SK-N-SH (cell line): Measurements from ENCODE around the gene RAF1. TPM values are rescaled to one million over a fixed set of nuclear protein-coding genes. Genes with fewer than 3 reads are reported as not detected.
A peak's percentile ranks its signal among the peaks of the same experiment; 100 is the strongest.

Source experiments
- CTCF ChIA-PET: fragments of 300-600, 350-600 bp; formaldehyde crosslinking; extraction: SDS; loops from one replicate; lab custom pipeline; 2021; lab: Yijun Ruan, JAX
- POLR2A ChIA-PET: fragments of 350-600 bp; sonication (Branson Sonifier 250); formaldehyde crosslinking; extraction: SDS; loops from one replicate; lab custom pipeline; 2020; ENCODE audit warnings: antibody characterized with exemption, inconsistent platforms; lab: Yijun Ruan, JAX
- DNase-seq: peaks from one replicate; pipeline ENCODE4 v3.0.0; 2012
- H2AFZ ChIP-seq: fragments of 200-600 bp; sonication (generic); 2 replicates; pipeline ENCODE4 v1.8.1; 2016; ENCODE audit warnings: antibody characterized with exemption, mild to moderate bottlenecking, low read depth
- H3F3A ChIP-seq: fragments of 200-600 bp; sonication (generic); replicated peaks from 2 replicates; pipeline ENCODE3; 2016; ENCODE audit warnings: antibody characterized with exemption, mild to moderate bottlenecking; ENCODE audit not compliant: insufficient read depth
- H3K27ac ChIP-seq, 2 experiments: fragments of 200-500 bp in 1 of 2; fragments of 200-600 bp in 1 of 2; sonication (Bioruptor generic) in 1 of 2; sonication (generic), shearing (Covaris generic) in 1 of 2; 2 replicates each; pipeline versions ENCODE4 v1.5.1 to v1.6.1; 2014 to 2016; ENCODE audit warnings: low read depth in 2 of 2, inconsistent platforms in 1 of 2, low read length in 1 of 2, mild to moderate bottlenecking in 1 of 2, mixed read lengths in 1 of 2
- H3K27me3 ChIP-seq: fragments of 200-600 bp; sonication (generic), shearing (Covaris generic); 2 replicates; pipeline ENCODE4 v1.6.1; 2016; ENCODE audit warnings: mixed run types; ENCODE audit not compliant: insufficient read depth
- H3K36me3 ChIP-seq, 2 experiments: fragments of 200-500 bp in 1 of 2; fragments of 200-600 bp in 1 of 2; sonication (Bioruptor generic) in 1 of 2; sonication (generic) in 1 of 2; replicated peaks in 1 of 2; 2 replicates each; pipeline versions ENCODE3 to v1.5.1; 2014 to 2016; ENCODE audit warnings: low read length in 1 of 2, mild to moderate bottlenecking in 1 of 2; ENCODE audit not compliant: insufficient read depth in 2 of 2, control insufficient read depth in 1 of 2
- H3K4me1 ChIP-seq, 2 experiments: fragments of 200-500 bp in 1 of 2; fragments of 200-600 bp in 1 of 2; sonication (Bioruptor generic) in 1 of 2; sonication (generic), shearing (Covaris generic) in 1 of 2; 2 replicates each; pipeline versions ENCODE4 v1.5.1 to v1.6.1; 2014 to 2016; ENCODE audit warnings: low read depth in 1 of 2, low read length in 1 of 2, mixed run types in 1 of 2; ENCODE audit not compliant: insufficient read depth in 2 of 2, control insufficient read depth in 1 of 2
- H3K4me2 ChIP-seq: fragments of 200-600 bp; sonication (generic), shearing (Covaris generic); 2 replicates; pipeline ENCODE4 v1.6.1; 2017; ENCODE audit warnings: mixed run types
- H3K4me3 ChIP-seq, 2 experiments: fragments of 200-500 bp in 1 of 2; fragments of 200-600 bp in 1 of 2; sonication (Bioruptor generic) in 1 of 2; sonication (generic), shearing (Covaris generic) in 1 of 2; 2 replicates each; pipeline versions ENCODE4 v1.5.1 to v1.8.1; 2014 to 2016; ENCODE audit warnings: low read depth in 2 of 2, inconsistent platforms in 1 of 2, low read length in 1 of 2, mild to moderate bottlenecking in 1 of 2, mixed read lengths in 1 of 2, moderate library complexity in 1 of 2
- H3K79me2 ChIP-seq: fragments of 200-600 bp; sonication (generic); 2 replicates; pipeline ENCODE4 v1.8.1; 2017; ENCODE audit warnings: mild to moderate bottlenecking; ENCODE audit not compliant: insufficient read depth
- H3K9ac ChIP-seq: fragments of 200-600 bp; sonication (generic); 2 replicates; pipeline ENCODE4 v1.6.1; 2017; ENCODE audit warnings: mixed run types
- H3K9me2 ChIP-seq: fragments of 200-600 bp; sonication (generic); 2 replicates; pipeline ENCODE4 v1.6.1; 2017; ENCODE audit warnings: mixed run types
- H3K9me3 ChIP-seq: fragments of 200-600 bp; sonication (generic); 2 replicates; pipeline ENCODE4 v1.6.1; 2017; ENCODE audit warnings: mixed run types, mild to moderate bottlenecking, moderate library complexity
- H4K20me1 ChIP-seq: fragments of 200-600 bp; sonication (generic); 2 replicates; pipeline ENCODE4 v1.6.1; 2017; ENCODE audit warnings: mild to moderate bottlenecking, mixed run types; ENCODE audit not compliant: insufficient read depth
- CHD2 ChIP-seq: fragments of 150-350 bp; IDR thresholded peaks from 2 replicates; pipeline ENCODE4 v1.6.1; 2018; ENCODE audit warnings: low read length; ENCODE audit not compliant: partially characterized antibody
- ELF1 ChIP-seq: IDR thresholded peaks from 2 replicates; pipeline ENCODE4 v1.4.0; 2012
- EP300 ChIP-seq, 2 experiments: IDR thresholded peaks; 2 replicates each; pipeline versions ENCODE4 v1.4.0 to v1.6.1; 2012; ENCODE audit warnings: borderline replicate concordance in 1 of 2, low read depth in 1 of 2, low read length in 1 of 2
- FOSL2 ChIP-seq: IDR thresholded peaks from 2 replicates; pipeline ENCODE4 v1.4.0; 2012; ENCODE audit warnings: low read depth, mild to moderate bottlenecking, moderate library complexity, borderline replicate concordance
- FOXJ3 ChIP-seq: sonication (generic); formaldehyde crosslinking; IDR thresholded peaks from 2 replicates; pipeline ENCODE4 v1.5.1; 2020; ENCODE audit warnings: mild to moderate bottlenecking, missing genetic modification reagents
- GATA2 ChIP-seq: sonication (generic); formaldehyde crosslinking; IDR thresholded peaks from 2 replicates; pipeline ENCODE4 v1.5.0; 2020; ENCODE audit warnings: mild to moderate bottlenecking, missing genetic modification reagents
- IRF3 ChIP-seq: fragments of 150-350 bp; IDR thresholded peaks from 2 replicates; pipeline ENCODE4 v1.6.1; 2016; ENCODE audit warnings: mild to moderate bottlenecking, low read depth, low read length
- MAX ChIP-seq: IDR thresholded peaks from 2 replicates; pipeline ENCODE4 v1.4.0; 2012; ENCODE audit warnings: low read depth
- MXI1 ChIP-seq: IDR thresholded peaks from 2 replicates; pipeline ENCODE4 v1.6.1; 2012; ENCODE audit warnings: mild to moderate bottlenecking, low read depth, low read length, improper control_type of control experiment
- NRF1 ChIP-seq: IDR thresholded peaks from 2 replicates; pipeline ENCODE4 v1.6.1; 2012; ENCODE audit warnings: low read depth, mild to moderate bottlenecking, low read length
- PBX3 ChIP-seq: IDR thresholded peaks from 2 replicates; pipeline ENCODE4; 2012
- YY1 ChIP-seq: IDR thresholded peaks from 2 replicates; pipeline ENCODE4 v1.4.0; 2012; ENCODE audit warnings: low read depth, mild to moderate bottlenecking
- WGBS: methylation state at CpG from one replicate; pipeline ENCODE4 v1.1.6; 2017; ENCODE audit warnings: low lambda C conversion rate; 5-methylcytosine and 5-hydroxymethylcytosine counted together
- polyA plus RNA-seq, 3 experiments: library from polyadenylated mRNA; depleted of rRNA; stranded (reverse); fragments of >200 nt; gene quantifications; 2 replicates each; pipeline ENCODE4 v1.2.3, GENCODE V29; 2012

The RAF1 gene
- polyA plus RNA-seq, 1 of the 3 experiments (the other 2 are of a cell fraction) = 58.7 TPM

- Histone ChIP-seq H3K9ac (peak overlapping the region; percentile 100), H2AFZ (peak overlapping the region; percentile 86), H3K36me3 (no peaks in the 10 kb centered on the region), H3K9me2 (no peaks in the 10 kb centered on the region), H3K4me1 (peaks cover 3 to 21% of the 10 kb centered on the region in 2 experiments; a peak in 2 of 4 replicates), H3K79me2 (peaks cover 54% of the 10 kb centered on the region), H4K20me1 (peaks cover 33% of the 10 kb centered on the region), H3F3A (peaks cover 13% of the 10 kb centered on the region), H3K27ac (peak overlapping the region; percentile 97 to 98), H3K4me3 (peak overlapping the region; percentile 86 to 94), H3K4me2 (peak overlapping the region; percentile 89), H3K9me3 (no peaks in the 10 kb centered on the region), H3K27me3 (no peaks in the 10 kb centered on the region)
- peak; percentile 78 for DNase-seq
- POLR2A ChIA-PET = interaction anchor here (0.6 to 1.5 kb wide), 2 partner anchors 13 to 147 kb away, joined by 3 to 5 read pairs; no protein-coding TSS in a partner anchor
- CTCF ChIA-PET = interaction anchor here (1.2 to 2.7 kb wide), 3 partner anchors 56 to 107 kb away, joined by 3 to 7 read pairs (median 6); no protein-coding TSS in a partner anchor
- 3% methylated on average over 13 of the region's 45 CpGs for WGBS
- no peak for TF ChIP-seq NRF1
- TF ChIP-seq MXI1 = peak; percentile 44; the same call in 1 of the 2 replicates
- TF ChIP-seq, all 33 proteins: peak for 1
These were observed 449 bp downstream of the RAF1 start for GRCh38 chr3:12663401-12663935.

- WGBS = under 1% methylated on average over 26 of the region's 26 CpGs
- H3K9me3 ChIP-seq = no peaks in the 10 kb centered on the region
- peak overlapping the region; percentile 86; the same call in 1 of the 2 replicates for H2AFZ ChIP-seq
- peaks cover 39% of the 10 kb centered on the region for H4K20me1 ChIP-seq
- CTCF ChIA-PET = interaction anchor here (0.8 to 2.7 kb wide), 3 partner anchors 15 to 107 kb away, joined by 3 to 7 read pairs (median 3); no protein-coding TSS in a partner anchor
- peak; percentile 43 for DNase-seq
- H3K36me3 ChIP-seq = no peaks in the 10 kb centered on the region
- H3K9ac ChIP-seq = peak overlapping the region; percentile 100
- peaks cover 61% of the 10 kb centered on the region for H3K79me2 ChIP-seq
- peak overlapping the region; percentile 97 to 98 for H3K27ac ChIP-seq
- no peak for TF ChIP-seq IRF3
- no peak for TF ChIP-seq FOXJ3 (CRISPR knock-in tag)
- TF ChIP-seq EP300 (IDR thresholded peaks at IDR 0.05; ENCODE audit: borderline replicate concordance in 1 of 2, low read depth in 1 of 2, low read length in 1 of 2) = no peak
- no peak for TF ChIP-seq ELF1
- TF ChIP-seq FOSL2 = no peak
- TF ChIP-seq MAX = no peak
- no peak for TF ChIP-seq GATA2 (CRISPR knock-in tag)
- TF ChIP-seq PBX3 = no peak
- no peak for TF ChIP-seq CHD2
- TF ChIP-seq YY1 = no peak
- TF ChIP-seq MXI1 = no peak; the same call in 1 of the 2 replicates
- peak overlapping the region; percentile 89 for H3K4me2 ChIP-seq
- peaks cover 13% of the 10 kb centered on the region for H3F3A ChIP-seq
- peak overlapping the region; percentile 86 to 94 for H3K4me3 ChIP-seq
- POLR2A ChIA-PET = interaction anchor here (1.5 kb wide), 1 partner anchor 12 kb away, joined by 5 read pairs; no protein-coding TSS in a partner anchor
- H3K4me1 ChIP-seq = peaks cover 3 to 21% of the 10 kb centered on the region in 2 experiments; a peak in 2 of 4 replicates
- no peaks in the 10 kb centered on the region for H3K9me2 ChIP-seq
- H3K27me3 ChIP-seq = no peaks in the 10 kb centered on the region
These were observed 1.1 kb downstream of the RAF1 start for GRCh38 chr3:12662593-12663400.
